H1 (cell line): ENCODE measurements around the gene FAM107A. TPM values are rescaled to one million over a fixed set of nuclear protein-coding genes. Genes with fewer than 3 reads are reported as not detected.

Experiments used
- CTCF ChIA-PET: fragments of 300-600 bp; sonication (Branson Sonifier 250); formaldehyde crosslinking; loops from one replicate; lab custom pipeline; 2021; ENCODE audit not compliant: partially characterized antibody; lab: Charles Lee
- POLR2A ChIA-PET: fragments of 300-600 bp; sonication (Branson Sonifier 250); formaldehyde crosslinking; loops from one replicate; lab custom pipeline; 2021; ENCODE audit warnings: inconsistent platforms; ENCODE audit not compliant: partially characterized antibody; lab: Charles Lee
- DNase-seq, 2 experiments: peaks; one replicate each; pipeline versions ENCODE4 v3.0.0 to v3.0.0-alpha.2; 2010 to 2022; ENCODE audit warnings: low spot score in 2 of 2, low read depth in 1 of 2, mixed read lengths in 1 of 2
- FAIRE-seq: peaks from 2 replicates; lab custom pipeline; 2011; peaks lifted over from hg19 to GRCh38; lab: Jason Lieb, UNC
- H2AFZ ChIP-seq: 2 replicates; pipeline ENCODE4 v1.8.1; 2012; ENCODE audit warnings: low read length, inconsistent platforms
- H2AK5ac ChIP-seq: 2 replicates; pipeline ENCODE4 v1.6.1; 2013; ENCODE audit warnings: low read depth, low read length
- H2BK120ac ChIP-seq: replicated peaks from 2 replicates; pipeline ENCODE3; 2013; ENCODE audit warnings: low read depth, low read length, inconsistent platforms
- H2BK12ac ChIP-seq: 2 replicates; pipeline ENCODE4 v1.6.1; 2013; ENCODE audit warnings: low read depth, low read length
- H2BK15ac ChIP-seq: 2 replicates; pipeline ENCODE4 v1.6.1; 2013; ENCODE audit warnings: low read length
- H2BK20ac ChIP-seq: 2 replicates; pipeline ENCODE4 v1.6.1; 2013; ENCODE audit warnings: low read length
- H2BK5ac ChIP-seq: 2 replicates; pipeline ENCODE4 v1.6.1; 2013; ENCODE audit warnings: low read depth, low read length
- H3K14ac ChIP-seq: 2 replicates; pipeline ENCODE4 v1.6.1; 2013; ENCODE audit warnings: inconsistent platforms; ENCODE audit not compliant: insufficient read length
- H3K18ac ChIP-seq: 2 replicates; pipeline ENCODE4 v1.6.1; 2013; ENCODE audit warnings: low read length; ENCODE audit errors: extremely low read depth
- H3K23ac ChIP-seq: 2 replicates; pipeline ENCODE4 v1.6.1; 2013; ENCODE audit warnings: inconsistent platforms; ENCODE audit not compliant: insufficient read length
- H3K23me2 ChIP-seq: 2 replicates; pipeline ENCODE4 v1.6.1; 2013; ENCODE audit warnings: low read depth, low read length
- H3K27ac ChIP-seq: 2 replicates; pipeline ENCODE4 v1.6.1; 2011; ENCODE audit warnings: low read depth, low read length, inconsistent platforms
- H3K27me3 ChIP-seq, 4 experiments: replicated peaks in 1 of 4; 1 replicate in 1 of 4; 2 replicates in 3 of 4; pipeline versions ENCODE4 v1.6.1 to v1.8.1; 2011 to 2013; ENCODE audit warnings: low read length in 3 of 4, mild to moderate bottlenecking in 3 of 4, inconsistent platforms in 2 of 4, mixed read lengths in 2 of 4, moderate library complexity in 1 of 4; ENCODE audit not compliant: control insufficient read depth in 3 of 4, insufficient read depth in 3 of 4; ENCODE audit errors: extremely low read depth in 1 of 4
- H3K36me3 ChIP-seq, 4 experiments: 2 replicates each; pipeline versions ENCODE4 v1.6.1 to v1.8.1; 2011 to 2013; ENCODE audit warnings: mild to moderate bottlenecking in 4 of 4, low read length in 3 of 4, moderate library complexity in 2 of 4, control low read depth in 1 of 4, inconsistent platforms in 1 of 4; ENCODE audit not compliant: insufficient read depth in 4 of 4, control insufficient read depth in 2 of 4
- H3K4ac ChIP-seq: replicated peaks from 2 replicates; pipeline ENCODE3; 2013; ENCODE audit warnings: low read length, low read depth, mixed read lengths, inconsistent platforms; ENCODE audit not compliant: insufficient read length
- H3K4me1 ChIP-seq, 4 experiments: replicated peaks in 1 of 4; 1 replicate in 1 of 4; 2 replicates in 3 of 4; pipeline versions ENCODE4 v1.6.1 to v1.8.1; 2011 to 2013; ENCODE audit warnings: low read length in 3 of 4, inconsistent platforms in 2 of 4, mixed read lengths in 1 of 4; ENCODE audit not compliant: insufficient read depth in 4 of 4, control insufficient read depth in 3 of 4
- H3K4me2 ChIP-seq, 2 experiments: 2 replicates each; pipeline versions ENCODE4 v1.6.1 to v1.8.1; 2011 to 2013; ENCODE audit warnings: low read depth in 2 of 2, low read length in 2 of 2, control low read depth in 1 of 2, inconsistent platforms in 1 of 2, mild to moderate bottlenecking in 1 of 2; ENCODE audit not compliant: insufficient read depth in 1 of 2
- H3K4me3 ChIP-seq, 4 experiments: fragments of 200-600, 300-600 bp in 1 of 4; sonication (generic), shearing (Covaris generic), sonication (Bioruptor Twin) in 1 of 4; 2 replicates each; pipeline versions ENCODE4 v1.5.1 to v1.8.1; 2011 to 2016; ENCODE audit warnings: low read length in 4 of 4, low read depth in 3 of 4, control low read depth in 2 of 4, inconsistent platforms in 2 of 4, mild to moderate bottlenecking in 2 of 4, mixed read lengths in 1 of 4, moderate library complexity in 1 of 4; ENCODE audit not compliant: insufficient read depth in 2 of 4; ENCODE audit errors: extremely low read depth in 1 of 4
- H3K56ac ChIP-seq: replicated peaks from 2 replicates; pipeline ENCODE3; 2013; ENCODE audit warnings: low read depth, mild to moderate bottlenecking, mixed read lengths, low read length, inconsistent platforms; ENCODE audit not compliant: insufficient read length
- H3K79me1 ChIP-seq: 2 replicates; pipeline ENCODE4 v1.6.1; 2013; ENCODE audit warnings: low read depth, low read length, control low read depth
- H3K79me2 ChIP-seq, 2 experiments: 2 replicates each; pipeline versions ENCODE4 v1.6.1 to v1.8.1; 2012 to 2013; ENCODE audit warnings: low read length in 2 of 2, mild to moderate bottlenecking in 2 of 2, inconsistent platforms in 1 of 2; ENCODE audit not compliant: insufficient read depth in 2 of 2, control insufficient read depth in 1 of 2
- H3K9ac ChIP-seq, 4 experiments: replicated peaks in 1 of 4; 1 replicate in 1 of 4; 2 replicates in 3 of 4; pipeline versions ENCODE4 v1.6.1 to v1.8.1; 2011 to 2013; ENCODE audit warnings: low read depth in 3 of 4, low read length in 3 of 4, control low read depth in 2 of 4, mild to moderate bottlenecking in 2 of 4, moderate library complexity in 2 of 4, inconsistent platforms in 1 of 4; ENCODE audit errors: extremely low read depth in 1 of 4
- H3K9me3 ChIP-seq, 2 experiments: 2 replicates each; pipeline versions ENCODE4 v1.6.1 to v1.8.1; 2012 to 2013; ENCODE audit warnings: mild to moderate bottlenecking in 2 of 2, moderate library complexity in 2 of 2, control low read depth in 1 of 2, inconsistent platforms in 1 of 2, low read depth in 1 of 2, low read length in 1 of 2, mixed read lengths in 1 of 2; ENCODE audit not compliant: insufficient read depth in 2 of 2
- H4K20me1 ChIP-seq, 2 experiments: replicated peaks in 1 of 2; 2 replicates each; pipeline versions ENCODE3 to v1.8.1; 2011 to 2013; ENCODE audit warnings: inconsistent platforms in 2 of 2, low read length in 2 of 2, mild to moderate bottlenecking in 1 of 2; ENCODE audit not compliant: insufficient read depth in 2 of 2, control insufficient read depth in 1 of 2
- H4K5ac ChIP-seq: 2 replicates; pipeline ENCODE4 v1.6.1; 2013; ENCODE audit warnings: low read length, low read depth, mixed read lengths, inconsistent platforms; ENCODE audit not compliant: insufficient read length
- H4K8ac ChIP-seq: 2 replicates; pipeline ENCODE4 v1.8.0; 2013; ENCODE audit warnings: mild to moderate bottlenecking, moderate library complexity, low read length, inconsistent platforms; ENCODE audit not compliant: insufficient read depth; ENCODE audit errors: extremely low read depth
- H4K91ac ChIP-seq: replicated peaks from 2 replicates; pipeline ENCODE3; 2013; ENCODE audit warnings: low read length, mixed read lengths, inconsistent platforms; ENCODE audit not compliant: insufficient read length
- HDAC2 ChIP-seq, 2 experiments: fragments of 300-600 bp in 1 of 2; sonication (generic) in 1 of 2; IDR thresholded peaks; 2 replicates each; pipeline ENCODE4 v1.6.1; 2011 to 2012; ENCODE audit warnings: low read depth in 2 of 2, low read length in 2 of 2, mild to moderate bottlenecking in 2 of 2, moderate library complexity in 2 of 2, borderline replicate concordance in 1 of 2, inconsistent platforms in 1 of 2
- RFX5 ChIP-seq: IDR thresholded peaks from 2 replicates; pipeline ENCODE4 v1.6.1; 2011; ENCODE audit warnings: low read depth, low read length, improper control_type of control experiment, borderline replicate concordance
- WGBS, 2 experiments: shearing (Covaris generic) in 1 of 2; methylation state at CpG; one replicate each; pipeline versions ENCODE4 v1.1.6 to v1.1.7; 2013 to 2015; ENCODE audit warnings: low lambda C conversion rate in 2 of 2, mixed read lengths in 2 of 2, inconsistent platforms in 1 of 2, low coverage in 1 of 2, missing lambda C conversion rate in 1 of 2; ENCODE audit not compliant: insufficient replicate concordance in 2 of 2, insufficient coverage in 1 of 2, insufficient read length in 1 of 2; ENCODE audit errors: extremely low coverage in 1 of 2, missing lambda C conversion rate in 1 of 2; 5-methylcytosine and 5-hydroxymethylcytosine counted together
- polyA plus RNA-seq, 7 experiments: library from polyadenylated mRNA; depleted of rRNA in 3 of 7; stranded (reverse) in 5 of 7; unstranded in 2 of 7; fragments of >200 nt in 5 of 7; fragments of 200-250 nt in 2 of 7; gene quantifications; 1 replicate in 5 of 7; 2 replicates in 1 of 7; 4 replicates in 1 of 7; pipeline versions ENCODE4 v1.2.1 to v1.2.3, GENCODE V29; 2011 to 2013; ENCODE audit warnings: missing spikeins in 2 of 7, mixed read lengths in 2 of 7
- total RNA-seq: library from RNA; stranded (reverse); fragmentation: NEBNext Ultra II Directional; extraction: Animal tissue kit (Norgen Biotek cat#: 25700); gene quantifications from 2 replicates; pipeline ENCODE4 v1.2.1, GENCODE V29; 2021

FAM107A gene
- total and polyA plus RNA-seq, 2 of the 8 experiments (the other 6 are each of a cell fraction or from before 2014, with no cell fraction given), result 0.51 to 0.65 TPM

DNA sequence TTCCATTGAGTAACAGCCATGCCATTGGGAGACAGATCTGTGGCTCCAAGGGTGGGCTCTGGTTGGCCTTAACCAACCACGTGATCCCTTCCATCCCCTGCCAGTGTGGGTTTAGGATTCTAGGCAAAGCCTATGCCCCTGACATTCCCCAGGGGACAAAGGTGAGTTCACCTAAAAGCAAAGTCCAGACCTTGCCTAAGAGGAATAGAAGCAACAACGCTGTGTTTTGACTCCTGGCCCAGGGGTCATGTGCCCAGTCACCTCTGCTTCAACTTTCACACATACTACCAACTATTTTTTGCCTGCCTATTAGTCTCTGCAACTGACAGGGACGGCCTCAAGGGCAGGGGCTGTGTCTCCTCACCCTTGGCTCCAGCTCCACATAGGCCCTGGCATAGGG, 47.4 kb upstream of the FAM107A start:
- TF ChIP-seq RFX5 (no peak), HDAC2 (IDR thresholded peaks at IDR 0.05; ENCODE audit: borderline replicate concordance in 1 of 2, low read depth in 2 of 2, low read length in 2 of 2) (no peak)
- CTCF ChIA-PET, result interaction anchor here (1.6 to 25.1 kb wide), 2 partner anchors 12 to 51 kb away, joined by 4 to 994 read pairs; partner anchors contain the start of gene FAM107A

More for the DNA sequence above, 47.4 kb upstream of the FAM107A start:
- Histone ChIP-seq H2BK15ac (no peak overlapping the region), H3K56ac (no peak overlapping the region), H4K8ac (no peak overlapping the region), H3K4me1 (no peaks in the 10 kb centered on the region), H4K91ac (no peak overlapping the region), H3K9me3 (no peaks in the 10 kb centered on the region), H2BK120ac (no peak overlapping the region), H2BK20ac (no peak overlapping the region), H3K4me3 (no peak overlapping the region), H2AK5ac (no peak overlapping the region), H3K23ac (no peak overlapping the region), H2BK5ac (no peak overlapping the region), H2BK12ac (no peak overlapping the region), H3K9ac (no peak overlapping the region), H4K20me1 (no peaks in the 10 kb centered on the region), H3K79me1 (no peaks in the 10 kb centered on the region), H3K4ac (no peak overlapping the region), H3K27ac (no peak overlapping the region), H3K4me2 (no peak overlapping the region), H3K18ac (no peak overlapping the region), H3K36me3 (no peaks in the 10 kb centered on the region), H3K27me3 (no peaks in the 10 kb centered on the region), H3K23me2 (no peaks in the 10 kb centered on the region), H3K79me2 (no peaks in the 10 kb centered on the region), H3K14ac (no peak overlapping the region), H4K5ac (no peak overlapping the region), H2AFZ (no peak overlapping the region)
- WGBS, 2 experiments, result 61% methylated on average over 3 of the region's 3 CpGs; no CpG with 5 or more reads in 1 of the 2 experiments
- POLR2A ChIA-PET, result no interaction called here
- FAIRE-seq (no peak), DNase-seq (no peak)
